Stimulated activated CD4-positive, alpha-beta T cell treated with anti-CD3 and anti-CD28 coated beads, Interleukin-4, amount 100 ng/mL, for 48 hours (primary cell): ENCODE measurements around the gene CCSER2.

Experiments
- DNase-seq, 2 donors: peaks; one replicate each; pipeline ENCODE4 v3.0.0-alpha.2; 2020; ENCODE audit warnings: low read depth in 2 of 2

CCSER2 gene

DNA sequence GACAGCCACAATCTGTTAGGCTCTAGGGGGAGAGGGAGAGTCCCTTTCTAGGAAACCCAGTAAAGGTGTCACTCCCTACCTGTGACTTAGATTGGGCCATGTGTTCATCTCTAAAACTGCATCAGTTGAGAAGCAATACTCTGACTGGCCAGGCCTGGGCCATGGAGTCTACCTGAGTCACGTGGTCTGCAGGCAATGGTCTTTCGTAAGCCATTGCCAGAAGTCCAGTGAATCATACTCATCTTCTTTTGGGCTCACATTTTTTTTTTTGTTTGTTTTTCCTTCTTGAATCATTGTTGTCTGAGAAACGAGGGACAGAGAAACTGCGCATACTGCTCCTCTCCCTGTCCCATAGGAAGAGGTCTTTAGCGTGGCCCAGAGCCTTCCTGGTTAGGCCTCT, 215.6 kb downstream of the CCSER2 start:
- DNase-seq = no peak

DNA sequence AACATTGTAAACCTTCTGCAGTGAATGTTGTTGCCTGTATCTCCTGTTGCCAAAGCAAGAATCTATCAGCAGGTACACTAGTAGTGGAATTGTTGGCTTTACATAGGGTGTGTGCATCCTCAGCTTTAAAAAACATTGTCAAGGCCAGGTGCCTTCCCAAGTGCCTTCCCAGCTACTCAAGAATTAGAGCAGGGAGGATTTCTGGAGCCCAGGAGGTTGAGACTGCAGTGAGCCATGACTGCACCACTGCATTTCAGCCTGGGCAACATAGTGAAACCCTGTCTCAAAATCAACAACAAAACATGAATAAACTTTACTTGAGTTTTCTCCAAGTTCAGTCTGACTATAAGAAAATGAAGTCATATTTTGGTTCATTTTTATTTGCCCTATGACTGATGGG, 217.3 kb downstream of the CCSER2 start:
- DNase-seq = no peak

DNA sequence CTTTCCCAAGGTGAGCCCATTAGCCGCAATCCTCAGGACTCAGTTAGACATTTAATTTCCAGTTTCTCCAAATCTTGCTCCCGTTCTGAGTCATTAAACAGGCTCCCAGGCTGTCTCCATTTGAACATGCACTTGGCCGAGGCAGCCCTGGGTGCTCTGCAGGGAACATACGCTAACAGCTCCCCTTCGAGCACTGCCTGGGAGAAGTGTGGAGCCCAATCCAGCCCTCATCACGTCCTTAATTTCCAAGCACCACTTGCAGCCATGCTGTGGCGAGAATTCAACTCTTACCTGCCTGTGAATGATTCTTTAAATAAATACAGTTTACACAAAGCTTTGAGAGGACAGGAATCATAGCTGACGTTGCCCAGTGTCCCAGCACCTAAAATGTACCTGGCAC, 218.2 kb downstream of the CCSER2 start:
- DNase-seq = no peak

DNA sequence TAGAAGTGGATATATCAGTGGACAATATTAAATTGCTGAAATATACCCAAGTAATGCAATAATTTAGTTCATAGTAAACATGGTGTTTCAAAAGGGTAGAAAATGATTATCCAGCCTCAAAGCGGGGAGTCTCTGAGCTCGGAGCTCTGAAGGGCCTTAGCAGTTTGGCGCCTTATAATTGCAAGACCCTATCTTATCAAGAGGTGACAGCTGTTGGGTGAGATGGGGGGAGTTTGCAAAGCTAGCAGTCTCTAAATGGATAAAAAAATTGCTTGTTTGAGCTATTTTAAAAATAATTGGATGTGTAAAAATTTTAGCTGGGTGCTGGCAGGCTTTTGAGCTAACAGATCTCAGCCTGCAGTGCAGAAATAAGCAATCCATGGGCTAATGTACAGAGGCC, 219.2 kb downstream of the CCSER2 start:
- DNase-seq = no peak

DNA sequence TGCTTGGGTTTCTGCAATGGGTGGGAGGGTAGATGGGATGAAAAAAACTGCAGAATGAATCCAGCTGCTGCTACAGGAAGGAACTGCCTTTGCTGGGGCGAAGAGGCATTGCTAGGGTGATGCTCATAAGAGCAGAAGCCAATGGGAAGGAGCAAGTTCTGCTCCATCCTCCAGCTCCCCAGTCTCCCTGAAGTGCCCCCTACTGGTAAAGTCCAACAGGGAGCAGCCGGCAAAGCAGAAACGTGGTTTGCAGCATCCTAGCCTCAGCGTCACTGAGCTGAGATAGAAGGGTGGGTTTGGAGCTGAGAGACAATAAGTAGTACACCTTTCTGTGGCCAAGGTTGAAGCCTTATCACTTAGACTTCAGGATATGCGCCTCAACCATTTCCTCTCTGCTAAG, 220.5 kb downstream of the CCSER2 start:
- DNase-seq = no peak

DNA sequence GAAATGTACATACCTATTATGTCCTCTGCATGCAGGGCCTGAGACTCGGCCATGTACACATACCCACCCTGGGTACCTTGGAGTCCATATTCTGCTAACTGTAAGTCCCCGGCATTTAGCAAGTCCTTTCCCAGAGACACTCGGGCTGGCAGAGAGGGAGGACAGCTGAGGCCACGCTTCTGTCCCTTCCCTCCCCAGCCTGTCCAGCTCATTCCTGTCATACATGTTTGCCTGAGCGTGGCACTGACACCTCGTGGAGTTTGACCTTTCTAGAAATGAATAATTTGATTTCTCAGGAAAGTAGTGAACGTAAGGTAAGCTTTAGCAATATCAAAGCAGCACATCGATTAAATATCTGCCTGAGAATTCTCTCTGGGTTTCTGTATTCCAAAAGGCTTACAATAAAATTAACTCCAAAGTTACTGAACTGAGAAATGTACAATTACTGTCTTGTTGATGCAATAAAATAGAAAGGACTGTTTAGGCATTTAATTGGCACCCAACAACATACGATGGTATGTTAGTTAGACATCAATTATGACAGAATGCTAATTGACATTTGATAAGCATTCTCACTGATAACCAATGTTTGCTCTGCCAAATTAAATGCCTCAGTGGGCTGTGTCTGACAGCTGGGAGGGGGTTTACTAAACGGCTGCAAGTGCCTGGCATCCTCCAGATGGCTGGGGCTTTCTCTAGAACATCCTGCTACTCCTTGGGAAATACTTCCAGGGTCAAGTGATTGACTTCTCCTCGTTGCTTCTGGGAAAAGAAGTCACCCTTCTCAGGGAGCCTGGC, 221.2 kb downstream of the CCSER2 start:
- no peak for DNase-seq

DNA sequence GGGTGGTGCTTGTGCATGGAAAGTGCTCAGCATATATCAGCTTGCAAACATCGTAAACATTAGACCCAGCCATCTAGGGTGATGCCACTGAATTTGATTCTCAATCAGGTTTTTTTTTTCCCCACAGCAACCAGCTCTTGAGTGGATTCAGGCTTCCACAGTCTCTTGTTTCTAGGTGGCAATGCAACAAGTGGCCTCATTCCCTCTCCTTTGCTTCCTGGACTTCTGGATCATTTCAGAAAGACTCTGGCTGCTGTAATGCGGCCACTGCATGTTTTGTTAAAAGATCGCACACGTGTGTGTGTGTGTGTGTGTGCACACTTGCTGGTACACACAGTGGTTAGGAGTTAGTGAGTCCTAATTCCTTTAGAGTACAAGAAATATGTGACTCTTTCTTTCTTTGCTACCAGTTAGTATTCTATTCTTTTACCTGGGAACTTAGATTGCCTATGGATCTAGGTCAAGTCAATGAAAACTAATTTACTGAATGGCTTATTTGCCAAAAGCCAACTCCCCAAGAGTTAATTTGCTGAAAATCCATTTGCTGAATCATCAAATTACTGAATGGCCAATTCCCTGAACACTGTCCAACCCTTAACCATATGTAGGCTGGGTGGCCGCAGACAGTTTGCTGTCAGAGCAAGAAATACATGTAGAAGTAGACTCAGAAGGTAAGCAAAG, 222.5 kb downstream of the CCSER2 start:
- DNase-seq = no peak

DNA sequence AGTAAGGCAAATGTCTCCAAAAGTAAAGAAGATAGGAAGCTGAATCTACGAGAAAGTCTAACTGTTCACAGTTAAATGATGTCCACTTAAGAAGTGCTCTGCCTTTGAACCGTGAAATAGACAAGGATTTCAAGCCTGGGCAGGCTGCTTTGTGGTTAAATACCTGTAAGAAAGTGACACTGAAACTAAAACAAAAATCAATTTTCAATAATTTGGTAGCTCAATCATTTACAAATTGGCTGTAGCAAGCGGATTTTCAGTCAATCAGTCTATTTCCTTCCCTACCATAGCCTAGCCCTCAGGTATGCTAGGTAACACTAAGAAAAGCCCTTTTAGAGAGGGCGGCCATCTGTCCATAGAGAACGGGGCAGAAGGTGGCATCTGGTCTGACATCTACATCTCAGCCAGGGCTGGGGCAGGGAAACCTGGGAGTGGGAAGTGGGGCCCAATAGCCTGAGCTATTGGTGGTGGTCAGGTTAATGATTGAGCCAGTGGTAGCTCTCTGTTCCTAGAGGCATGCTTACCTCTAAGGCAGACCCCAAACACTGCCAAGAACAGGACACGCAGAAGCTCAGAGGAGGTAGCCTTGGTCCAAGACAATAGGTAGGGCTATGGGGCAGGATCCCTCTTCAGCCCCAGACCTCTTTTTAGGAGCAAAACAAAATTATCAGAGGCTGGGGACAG, 223.2 kb downstream of the CCSER2 start:
- no peak for DNase-seq

DNA sequence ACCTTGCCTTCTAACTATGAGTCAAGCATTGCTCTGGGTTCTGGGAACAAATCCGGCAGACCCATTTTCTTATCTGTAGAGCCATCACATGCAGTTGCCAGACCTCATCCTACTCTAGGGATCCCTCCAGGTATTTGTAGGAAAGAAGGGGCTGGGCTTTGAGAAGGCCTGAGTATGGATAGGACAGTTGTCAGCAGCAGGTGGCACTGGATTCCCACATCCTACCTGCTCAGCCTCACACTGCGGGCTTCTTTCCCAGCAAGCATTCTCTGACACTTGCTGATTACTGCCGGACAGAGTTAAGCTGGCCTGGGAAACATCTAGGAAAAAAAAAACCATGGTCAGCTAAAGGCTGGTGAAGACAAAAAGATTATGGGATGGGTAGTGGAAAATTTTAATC, 224.1 kb downstream of the CCSER2 start:
- DNase-seq = no peak

DNA sequence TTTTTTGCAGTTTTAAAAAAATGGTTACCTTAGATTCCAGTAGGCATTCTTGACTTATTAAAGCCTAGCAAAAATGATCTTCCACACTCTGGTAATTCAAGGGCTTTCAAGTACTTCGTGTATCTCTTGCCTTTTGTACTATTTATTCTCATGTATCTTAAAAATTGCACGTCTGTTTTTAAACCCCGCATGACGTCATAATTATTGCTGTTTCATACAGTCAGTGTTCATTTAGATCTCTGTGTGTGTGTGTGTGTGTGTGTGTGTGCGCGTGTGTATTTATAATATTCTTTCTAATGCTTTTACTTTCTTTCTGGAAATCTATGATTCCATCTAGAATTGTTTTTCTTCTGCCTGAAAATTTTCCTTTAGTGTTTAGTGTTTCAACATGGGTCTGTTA, 234.2 kb downstream of the CCSER2 start:
- no peak for DNase-seq

DNA sequence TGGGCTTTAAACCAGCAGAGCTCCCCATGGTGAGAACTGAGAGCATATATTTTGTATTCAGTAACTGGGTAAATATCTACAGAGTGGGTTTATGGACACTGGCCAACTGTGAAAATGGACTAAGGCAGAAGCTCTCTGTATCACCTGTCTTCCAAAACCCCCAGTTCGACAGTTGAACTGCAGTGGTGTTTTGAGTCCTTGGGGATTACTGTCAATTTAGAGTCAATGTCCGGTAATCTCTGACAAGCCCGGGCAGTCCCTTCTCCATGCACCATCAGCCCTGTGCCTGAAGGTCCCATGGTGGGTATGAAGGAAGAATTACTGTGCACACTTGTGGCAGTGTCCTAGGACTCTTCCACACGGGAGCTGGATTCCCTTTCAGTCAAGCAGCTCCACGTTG, 235.0 kb downstream of the CCSER2 start:
- DNase-seq = no peak

DNA sequence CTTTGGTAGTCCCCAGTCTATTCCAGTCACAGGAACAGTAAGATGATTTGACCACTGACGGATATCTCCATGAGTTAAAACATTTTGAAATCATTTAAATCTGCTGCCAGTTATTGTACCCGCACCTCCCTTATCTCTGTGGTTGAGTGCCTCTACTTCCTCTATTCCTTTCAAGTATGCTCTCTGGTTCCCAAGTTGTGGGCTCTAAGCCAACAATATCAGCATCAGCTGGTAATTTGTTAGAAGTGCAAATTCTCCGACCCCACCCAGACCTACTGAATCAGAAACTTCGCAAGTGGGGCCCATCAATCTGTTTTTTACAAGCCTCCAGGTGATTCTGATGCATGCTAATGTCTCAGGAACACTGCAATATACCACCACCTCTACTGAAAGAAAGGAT, 235.5 kb downstream of the CCSER2 start:
- DNase-seq = no peak

DNA sequence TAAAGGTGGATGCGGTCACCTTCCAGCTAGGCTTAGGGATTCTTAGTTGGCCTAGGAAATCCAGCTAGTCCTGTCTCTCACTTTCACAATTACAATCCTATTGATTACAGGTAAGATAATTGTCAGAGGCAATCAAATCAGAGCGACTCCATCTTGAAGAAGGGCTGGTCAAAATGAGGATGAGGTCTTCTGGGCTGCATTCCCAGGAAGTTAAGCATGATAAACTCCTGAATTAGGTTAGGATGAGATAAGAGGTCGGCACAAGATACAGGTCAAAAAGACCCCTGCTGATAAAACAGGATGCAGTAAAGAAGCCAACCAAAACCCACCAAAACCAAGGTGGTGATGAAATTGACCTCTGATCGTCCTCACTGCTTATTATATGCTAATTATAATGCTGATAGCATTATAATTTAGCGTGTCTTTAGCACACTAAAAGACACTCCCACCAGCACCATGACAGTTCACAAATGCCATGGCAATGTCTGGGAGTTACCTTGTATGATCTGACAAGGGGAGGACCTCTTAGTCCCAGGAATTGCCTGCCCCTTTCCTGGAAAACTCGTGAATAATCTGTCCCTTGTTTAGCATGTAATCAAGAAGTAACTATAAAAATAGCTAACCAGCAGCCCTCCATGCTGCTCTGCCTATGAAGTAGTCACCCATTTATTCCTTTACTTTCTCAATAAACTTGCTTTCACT, 237.6 kb downstream of the CCSER2 start:
- DNase-seq = no peak

DNA sequence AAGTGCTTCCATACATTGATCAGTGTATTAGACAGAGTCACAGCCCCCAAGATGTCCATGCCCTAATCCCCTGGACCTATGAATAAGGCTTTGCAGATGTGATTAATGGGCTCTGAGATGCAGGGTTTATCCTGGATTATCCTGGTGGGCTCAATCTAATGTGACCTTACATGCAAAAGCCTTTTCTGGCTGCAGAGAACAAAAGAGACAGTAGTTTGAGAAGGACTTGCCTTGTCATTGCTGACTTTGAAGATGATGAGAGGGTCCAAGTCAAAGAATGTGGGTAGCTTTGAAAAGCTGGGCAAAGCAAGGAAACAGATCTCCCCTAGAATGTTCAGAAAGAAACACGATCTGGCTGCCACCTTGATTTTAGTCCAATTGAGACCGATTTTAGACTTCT, 238.7 kb downstream of the CCSER2 start:
- DNase-seq = no peak
